Stimulated activated CD8-positive, alpha-beta memory T cell treated with anti-CD3 and anti-CD28 coated beads, Interleukin-7, amount 100 ng/mL, for 1 hour (primary cell): ENCODE data around the gene CPEB4.

ENCODE experiments used
- DNase-seq, 2 donors: peaks; one replicate each; pipeline ENCODE4 v3.0.0-alpha.2; 2020; ENCODE audit warnings: low read depth in 2 of 2

CPEB4 gene

DNA sequence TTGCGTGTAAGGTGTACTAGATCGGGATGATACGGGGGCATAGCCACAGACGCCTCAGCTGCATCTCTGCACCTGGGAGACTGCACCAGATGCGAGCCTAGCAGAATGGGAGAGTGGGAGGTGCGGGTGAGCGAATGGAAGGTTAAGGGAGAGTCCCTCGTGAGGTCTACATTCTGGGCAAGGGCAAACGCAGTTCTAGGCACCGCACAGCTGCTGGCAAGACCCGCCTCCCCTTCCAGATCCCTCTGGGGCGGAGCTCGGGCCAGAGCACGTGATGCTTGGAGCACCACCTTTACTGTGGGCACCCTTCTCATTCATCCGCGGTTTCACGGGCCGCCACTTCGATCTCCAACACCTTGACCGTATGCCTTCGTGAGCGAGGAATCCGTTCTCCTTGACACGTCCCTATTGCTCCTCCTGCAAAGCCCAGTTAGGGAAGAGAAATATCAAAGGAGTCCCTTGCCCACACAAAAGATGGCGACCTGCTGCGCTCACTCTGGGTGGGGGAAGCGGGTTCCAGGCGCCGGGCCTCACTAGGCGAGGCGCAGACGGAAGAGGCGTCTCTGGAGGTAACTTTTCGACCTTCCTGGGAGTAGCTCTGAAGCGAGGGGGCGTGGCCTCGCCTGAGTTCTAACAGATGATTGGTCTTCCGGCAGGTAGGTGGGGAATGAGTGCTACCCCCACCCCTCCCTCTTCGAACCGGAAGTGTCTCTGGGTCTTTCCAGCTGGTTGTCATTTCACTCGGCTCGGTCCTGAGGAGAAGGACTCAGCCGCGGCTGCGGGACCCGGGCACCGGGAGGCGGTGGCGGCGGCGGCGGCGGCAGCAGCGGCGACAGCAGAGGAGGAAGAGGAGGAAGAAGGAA is at the start of gene CPEB4:
CPEB4 (plus strand) TSS at position 740 of the 863 bp plus-strand sequence. CDS start 1,385 bp downstream, outside the sequence.
- peak; percentile 91 to 92 for DNase-seq

DNA sequence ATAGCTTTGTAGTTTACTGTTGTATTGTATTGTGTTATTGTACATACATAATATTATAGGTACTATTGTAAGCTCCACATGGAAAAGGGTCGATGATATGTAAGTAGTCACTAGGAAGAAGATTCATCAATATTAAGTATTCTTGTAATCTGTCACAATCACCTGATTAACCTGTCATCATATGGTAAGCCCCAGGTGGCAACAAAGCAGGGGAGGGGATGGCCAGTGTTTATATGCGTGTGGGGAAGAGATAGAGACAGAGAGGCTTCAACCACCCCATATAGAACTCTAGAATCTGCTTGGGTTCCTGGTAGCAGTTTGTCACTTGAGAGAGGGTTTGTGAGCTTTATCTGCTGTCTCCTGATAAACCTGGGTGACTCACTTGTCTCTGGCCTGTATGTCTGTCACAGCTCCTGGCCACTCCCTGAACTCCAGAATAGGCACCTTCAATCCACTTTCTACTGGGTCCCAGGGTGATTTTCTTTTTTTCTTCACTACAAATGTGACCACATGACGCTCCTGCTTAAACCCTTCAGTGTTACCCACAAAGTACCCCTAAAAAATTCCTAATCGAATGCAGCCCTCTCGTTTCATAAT is 48.9 kb upstream of the CPEB4 start:
- DNase-seq, result no peak

DNA sequence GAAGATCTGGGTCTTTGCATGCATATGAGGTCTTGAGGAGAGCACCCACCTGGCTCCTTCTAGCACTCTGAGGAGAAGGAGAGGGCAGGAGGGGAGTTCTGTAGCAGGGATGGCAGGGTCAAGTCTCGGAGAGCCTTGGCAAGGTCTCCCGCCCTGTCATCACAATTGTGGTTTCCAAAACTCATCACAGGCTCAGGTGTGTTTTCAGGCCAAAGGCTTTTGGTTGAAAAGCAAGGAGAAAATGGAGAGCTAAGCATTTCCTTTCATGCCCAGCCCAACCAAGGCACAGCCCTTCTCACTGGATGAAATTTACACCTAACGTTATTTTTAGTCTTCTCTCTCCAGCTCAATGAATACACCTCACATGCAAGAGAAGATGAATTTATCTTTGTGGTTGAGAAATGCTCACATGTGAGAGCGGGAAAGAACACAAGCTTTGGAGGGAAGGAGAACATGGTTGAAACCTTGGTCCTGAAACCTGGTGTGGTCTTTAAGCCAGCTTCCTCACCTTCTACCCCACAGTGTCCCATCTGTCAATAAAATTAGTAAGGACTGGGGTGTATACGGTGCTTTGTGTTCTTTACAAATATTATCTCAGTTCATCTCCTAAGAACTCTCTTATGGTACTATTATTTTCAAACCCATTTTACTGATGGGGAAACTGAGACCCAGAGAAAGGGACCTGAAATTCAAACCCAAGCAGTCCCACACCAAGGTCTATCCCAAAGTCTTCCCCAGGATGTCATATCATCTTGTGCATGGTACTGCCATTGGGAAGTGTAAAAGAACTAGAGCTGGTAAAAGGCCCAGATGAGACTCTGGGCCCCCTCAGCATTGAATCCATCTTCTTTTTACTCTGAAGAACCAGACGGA is 47.8 kb upstream of the CPEB4 start:
- DNase-seq, result no peak

DNA sequence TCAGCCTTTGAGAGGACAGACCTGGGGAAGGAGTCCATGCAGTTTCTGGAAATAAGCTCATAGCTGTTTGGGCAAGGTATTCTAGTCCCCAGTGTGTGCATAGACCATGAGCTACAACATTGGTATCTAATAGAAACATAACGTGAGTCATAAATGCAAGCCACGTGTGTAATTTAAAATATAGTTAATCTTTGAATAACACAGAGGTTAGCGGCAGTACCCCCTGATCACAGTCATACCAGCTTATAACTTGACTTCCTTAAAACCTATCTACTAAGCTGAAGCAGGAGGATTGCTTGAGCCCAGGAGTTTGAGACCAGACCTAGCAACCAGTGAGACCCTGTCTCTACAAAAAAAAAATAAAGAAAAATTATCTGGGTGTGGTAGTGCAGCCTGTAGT is 46.4 kb upstream of the CPEB4 start:
- DNase-seq, result no peak

DNA sequence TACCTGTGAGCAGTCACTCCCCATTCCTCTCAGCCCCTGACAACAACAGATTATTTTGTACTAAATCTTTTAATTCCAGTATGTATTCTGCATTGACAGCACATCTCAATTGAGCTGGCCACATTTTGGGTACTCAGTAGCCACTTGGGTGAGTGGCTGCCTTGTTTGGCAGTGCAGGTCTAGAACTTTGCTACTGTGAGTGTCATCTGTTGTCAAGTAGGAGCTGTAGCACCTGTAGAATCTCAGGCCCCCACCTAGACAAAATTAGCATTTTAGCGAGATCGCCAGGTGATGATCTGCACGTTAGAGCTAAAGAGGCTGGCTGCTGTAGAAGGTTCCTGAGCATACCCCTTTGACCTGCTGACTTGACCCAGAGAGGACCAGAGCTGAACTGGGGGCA is 44.4 kb upstream of the CPEB4 start:
- DNase-seq, result no peak

DNA sequence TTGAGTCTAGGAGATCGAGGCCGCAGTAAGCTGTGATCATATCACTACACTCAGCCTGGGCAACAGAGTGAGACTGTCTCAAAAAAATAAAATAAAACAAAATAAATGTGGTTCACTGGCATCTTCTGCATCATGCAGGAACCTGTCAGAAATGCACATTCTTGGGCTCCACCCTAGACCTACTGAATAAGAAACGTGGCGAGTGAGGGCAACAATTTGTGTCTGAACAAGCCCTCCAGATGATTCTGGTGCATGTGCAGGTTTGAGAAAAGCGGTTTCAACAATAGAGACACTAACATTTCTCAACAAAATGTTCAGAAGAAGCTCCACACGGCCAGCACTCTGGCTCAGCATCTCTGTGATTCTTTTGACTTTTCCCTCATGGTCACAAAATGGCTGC is 42.8 kb upstream of the CPEB4 start:
- DNase-seq, result no peak

DNA sequence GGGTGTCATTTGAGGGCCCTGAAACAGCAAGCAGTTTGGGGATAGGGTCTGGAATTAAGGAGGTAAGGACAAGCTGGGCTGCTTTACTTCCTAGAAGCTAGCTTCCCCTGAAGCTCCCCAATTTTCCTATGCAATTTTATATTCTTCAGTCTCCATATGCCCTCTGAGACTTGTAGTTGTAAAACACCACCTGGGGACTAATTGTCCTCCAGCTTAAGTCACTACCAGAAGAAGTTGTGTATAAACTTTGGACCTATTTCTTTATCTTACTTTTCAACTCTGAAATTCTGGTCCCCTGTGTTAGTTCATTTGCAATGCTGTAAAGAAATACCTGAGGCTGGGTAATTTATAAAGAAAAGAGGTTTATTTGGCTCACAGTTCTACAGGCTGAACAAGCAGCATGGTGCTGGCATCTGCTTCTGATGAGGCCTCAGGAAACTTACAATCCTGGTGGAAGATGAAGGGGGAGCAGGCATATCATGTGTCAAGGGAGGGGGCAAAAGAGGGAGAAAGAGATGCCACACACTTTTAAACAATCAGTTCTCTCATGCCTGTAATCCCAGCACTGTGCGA is 41.1 kb upstream of the CPEB4 start:
- DNase-seq, result no peak

DNA sequence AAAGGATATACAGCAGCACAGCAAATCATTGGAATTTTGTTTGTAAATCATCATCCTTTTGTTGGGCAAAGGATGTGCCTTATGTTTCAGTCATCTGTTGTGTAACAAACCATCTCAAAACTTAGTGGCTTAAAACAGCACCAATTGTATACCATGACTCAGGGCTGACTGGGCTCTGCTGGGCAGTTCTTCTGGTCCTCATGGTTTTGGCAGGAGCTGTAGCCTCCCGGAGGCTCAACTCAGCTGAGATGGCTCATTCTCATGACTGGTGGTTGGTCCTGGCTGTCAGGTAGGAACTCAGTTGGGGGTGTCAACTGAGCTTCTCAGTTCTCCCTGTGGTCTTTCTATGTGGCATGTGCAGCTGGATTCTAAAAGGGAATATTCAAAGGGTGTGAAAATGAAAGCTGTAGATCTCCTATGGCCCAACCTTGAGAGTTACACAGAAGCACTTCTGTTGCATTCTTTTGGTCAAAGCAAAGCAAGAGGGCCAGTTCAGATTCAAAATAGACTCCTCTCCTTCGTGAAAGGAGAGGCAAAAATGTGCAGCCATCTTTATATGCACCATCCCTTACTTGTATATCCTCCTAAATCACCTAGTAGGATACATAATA is 39.1 kb upstream of the CPEB4 start:
- no peak for DNase-seq

DNA sequence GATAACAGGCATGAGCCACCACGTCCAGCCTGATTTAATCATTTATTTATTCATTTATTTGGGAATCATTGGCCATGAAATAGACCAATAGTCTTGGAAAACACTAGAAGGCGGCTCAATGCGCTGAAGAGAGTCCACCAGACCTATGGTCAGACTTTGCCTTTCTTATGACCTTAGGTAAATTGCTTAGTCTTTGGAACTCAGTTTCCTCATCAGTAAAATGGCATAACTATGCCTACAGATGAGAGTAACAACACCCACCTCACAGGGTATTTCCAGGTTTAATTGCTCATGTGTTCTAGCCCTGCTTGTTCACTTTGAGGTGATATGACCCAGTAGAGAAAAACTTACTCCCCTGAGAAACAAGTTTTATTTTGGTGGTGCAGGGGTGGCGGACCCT is 38.2 kb upstream of the CPEB4 start:
- no peak for DNase-seq

DNA sequence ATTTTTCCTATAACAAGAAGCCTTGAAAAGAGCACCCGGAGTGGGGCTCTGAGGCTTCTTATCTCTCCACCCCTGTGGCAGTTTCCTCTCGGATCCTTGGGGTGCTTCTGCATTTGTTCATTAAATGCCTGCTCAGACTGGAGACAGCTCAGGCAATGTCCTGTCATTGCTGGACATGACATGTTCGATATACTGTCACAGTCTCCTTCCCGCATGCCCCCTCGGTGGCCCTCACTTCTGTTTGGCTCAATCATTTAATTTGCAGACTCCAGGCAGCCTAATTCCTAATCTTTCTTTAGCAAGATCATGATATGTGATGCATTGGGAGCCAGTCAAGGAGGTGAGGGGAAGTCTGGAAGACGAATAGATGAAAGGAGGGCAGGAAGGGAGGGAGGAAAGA is 37.5 kb upstream of the CPEB4 start:
- DNase-seq, result no peak

DNA sequence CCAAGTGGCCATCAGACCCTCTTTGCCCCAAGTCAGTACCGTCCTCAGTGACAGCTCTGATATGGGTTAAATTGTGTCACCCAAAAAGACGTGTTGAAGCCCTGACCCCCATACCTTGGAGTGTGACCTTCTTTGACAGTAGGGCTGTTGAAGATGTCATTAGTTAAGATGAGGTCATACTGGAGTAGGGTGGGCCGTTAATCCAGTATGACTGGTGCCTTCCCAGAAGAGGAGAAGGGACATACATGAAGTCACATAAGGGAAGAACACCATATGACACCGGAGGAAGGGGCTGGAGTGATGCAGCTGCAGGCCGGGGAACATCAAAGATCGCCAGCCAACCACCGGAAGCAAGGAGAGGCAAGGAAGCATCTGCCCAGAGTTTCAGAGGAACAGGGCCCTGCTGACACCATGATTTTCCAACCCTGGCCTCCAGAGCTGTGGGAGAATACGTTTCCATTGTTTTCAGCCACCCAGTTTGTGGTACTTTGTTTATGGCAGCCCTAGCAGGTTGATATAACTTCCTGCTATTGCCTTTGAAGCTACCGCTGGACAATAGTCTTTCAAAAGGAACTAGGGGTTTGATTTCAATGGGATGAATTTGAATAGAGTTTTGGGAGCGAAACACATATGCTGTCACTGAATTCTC is 36.4 kb upstream of the CPEB4 start:
- DNase-seq, result no peak

DNA sequence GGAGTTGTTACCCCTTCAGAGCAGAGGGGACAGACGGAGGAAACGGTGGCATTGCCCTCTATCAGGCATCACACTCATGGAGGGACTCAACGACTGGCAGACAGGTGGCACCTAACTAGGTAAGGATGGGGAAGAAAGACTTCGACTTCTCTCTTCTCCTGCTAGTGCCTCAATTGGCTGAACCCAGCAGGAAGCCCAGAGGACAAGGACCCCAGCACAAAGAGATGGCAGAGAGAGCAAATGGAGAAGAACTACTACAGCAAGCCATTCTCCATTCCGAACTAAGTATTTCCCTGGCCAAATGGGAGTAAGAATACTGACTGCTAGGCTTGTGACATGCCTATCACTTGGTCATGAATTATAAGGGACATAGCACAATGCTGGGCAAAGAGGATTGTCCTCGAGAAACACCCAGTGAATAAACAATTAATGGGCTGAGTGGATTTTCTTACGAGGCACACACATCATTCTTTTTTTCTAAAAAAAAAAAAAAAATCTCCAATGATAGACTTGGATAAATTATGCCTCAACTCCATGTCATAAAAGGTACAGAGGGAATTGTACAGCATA is 35.3 kb upstream of the CPEB4 start:
- DNase-seq, result no peak

DNA sequence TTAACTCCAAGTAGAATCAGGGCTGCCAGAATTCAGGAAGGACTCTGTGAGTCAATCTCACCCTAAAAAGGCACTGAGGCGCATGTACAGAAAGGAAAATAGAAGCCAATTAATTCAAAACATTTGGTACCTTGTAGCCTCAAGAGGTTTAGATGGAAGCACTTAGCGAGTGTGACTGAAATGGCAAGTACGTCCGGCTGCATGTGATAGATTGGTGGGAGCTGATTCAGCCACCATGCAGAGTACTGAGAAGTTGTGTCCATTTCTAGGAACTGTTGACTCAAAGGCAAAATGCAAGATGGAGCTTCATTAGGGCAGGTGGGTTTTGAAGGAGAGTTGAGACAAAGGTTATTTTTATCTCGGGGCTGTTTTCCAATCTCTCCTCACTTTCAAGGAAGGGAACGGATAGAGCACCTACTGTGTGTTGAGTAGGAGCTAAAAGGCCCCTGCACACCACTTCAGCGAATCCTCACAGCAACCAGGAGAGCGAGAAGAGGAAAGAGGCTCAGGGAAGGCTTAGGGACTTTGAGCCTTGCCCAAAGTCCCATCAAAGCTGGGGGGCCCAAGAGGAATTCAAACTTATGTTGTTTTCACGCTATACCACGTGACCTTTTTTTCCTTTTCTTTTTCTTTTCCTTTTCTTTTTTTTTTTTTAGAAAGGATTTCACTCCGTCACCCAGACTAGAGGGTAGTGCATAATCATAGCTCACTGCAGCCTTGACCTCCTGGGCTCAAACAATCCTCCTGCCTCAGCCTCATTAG is 34.6 kb upstream of the CPEB4 start:
- DNase-seq, result no peak

DNA sequence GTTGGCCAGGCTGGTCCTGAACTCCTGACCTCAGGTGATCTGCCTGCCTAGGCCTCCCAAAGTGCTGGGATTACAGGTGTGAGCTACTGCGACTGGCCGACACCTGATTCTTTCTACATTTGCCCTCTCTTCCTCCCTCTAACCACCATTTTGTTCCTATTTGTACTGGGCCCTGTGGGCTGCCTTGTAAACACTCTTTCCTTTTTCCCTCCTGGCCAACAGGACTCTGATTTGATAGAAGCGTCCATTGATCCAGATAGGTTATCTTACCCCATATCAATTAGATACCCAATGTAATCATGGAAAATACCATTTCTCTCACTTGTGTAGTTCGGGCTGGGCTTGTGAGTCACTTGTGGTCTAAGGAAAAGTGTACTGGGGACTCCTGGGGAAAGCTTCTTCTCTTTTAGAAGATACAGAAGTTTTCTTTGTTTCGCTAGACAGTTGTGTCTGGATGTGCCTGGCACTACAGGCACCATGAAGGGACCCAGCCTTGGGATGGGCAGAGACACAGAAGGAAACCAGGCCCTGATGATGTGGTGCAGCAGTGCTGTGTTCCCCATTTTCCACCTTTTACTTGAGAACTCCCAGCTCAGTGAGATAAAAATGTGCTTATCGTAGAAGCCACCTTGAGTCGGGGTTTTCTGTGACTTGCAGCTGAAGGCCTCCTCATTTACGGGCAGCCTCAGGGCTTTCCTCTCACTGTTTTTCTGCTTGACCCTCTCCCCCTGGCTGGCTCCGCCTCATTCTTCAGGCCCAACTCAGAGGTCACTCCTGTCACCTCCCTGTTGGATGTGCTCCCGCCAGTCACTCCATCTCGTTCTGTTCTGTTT is 32.8 kb upstream of the CPEB4 start:
- no peak for DNase-seq

DNA sequence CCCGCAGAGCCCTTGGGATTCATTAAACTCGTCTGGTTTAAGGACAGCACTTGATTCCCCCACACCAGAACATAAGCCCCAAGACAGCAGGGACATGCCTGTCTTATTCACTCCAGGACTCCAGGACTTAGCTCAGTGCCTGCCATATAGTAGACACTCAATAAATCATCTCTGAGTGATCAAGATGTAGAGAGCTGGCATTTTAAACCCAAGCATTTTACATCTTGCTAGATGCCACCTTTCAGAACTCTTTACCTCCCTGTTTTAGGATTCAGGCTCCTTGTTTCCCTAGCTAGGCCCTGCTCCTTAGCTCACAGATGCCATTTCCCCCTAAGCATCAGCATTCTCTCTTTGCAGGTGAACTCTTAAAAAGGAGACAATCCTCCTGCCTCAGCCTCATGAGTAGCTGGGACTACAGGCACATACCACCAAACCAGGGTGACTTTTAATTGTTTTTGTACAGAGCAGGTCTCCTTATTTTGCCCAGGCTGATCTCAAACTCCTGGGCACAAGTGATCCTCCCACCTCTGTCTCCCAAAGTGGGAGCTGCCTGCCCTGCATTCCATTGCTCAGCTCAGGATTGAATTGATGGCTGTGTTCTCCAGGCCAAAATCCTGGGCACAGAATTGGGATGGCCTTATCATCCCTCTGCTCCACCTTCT is 32.0 kb upstream of the CPEB4 start:
- DNase-seq, result no peak

DNA sequence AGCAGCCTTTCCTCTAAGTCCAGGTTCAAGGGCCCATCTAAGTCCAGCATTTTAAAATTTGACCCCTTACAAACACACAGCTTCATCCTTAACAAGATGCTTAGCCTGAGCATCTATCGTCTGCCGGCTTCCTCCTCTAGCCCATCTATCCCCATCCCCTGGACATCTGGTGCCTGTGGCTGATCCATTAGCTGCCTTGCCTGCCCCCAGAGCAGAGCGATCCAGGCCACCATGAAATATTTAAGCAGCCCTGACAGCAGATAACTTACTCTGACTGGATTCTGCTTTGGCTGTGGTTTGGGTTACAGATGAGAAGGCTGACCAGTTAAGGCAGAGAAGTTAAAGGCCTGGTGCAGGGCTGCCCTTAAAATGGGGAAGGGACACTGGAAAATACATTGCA is 30.9 kb upstream of the CPEB4 start:
- no peak for DNase-seq

DNA sequence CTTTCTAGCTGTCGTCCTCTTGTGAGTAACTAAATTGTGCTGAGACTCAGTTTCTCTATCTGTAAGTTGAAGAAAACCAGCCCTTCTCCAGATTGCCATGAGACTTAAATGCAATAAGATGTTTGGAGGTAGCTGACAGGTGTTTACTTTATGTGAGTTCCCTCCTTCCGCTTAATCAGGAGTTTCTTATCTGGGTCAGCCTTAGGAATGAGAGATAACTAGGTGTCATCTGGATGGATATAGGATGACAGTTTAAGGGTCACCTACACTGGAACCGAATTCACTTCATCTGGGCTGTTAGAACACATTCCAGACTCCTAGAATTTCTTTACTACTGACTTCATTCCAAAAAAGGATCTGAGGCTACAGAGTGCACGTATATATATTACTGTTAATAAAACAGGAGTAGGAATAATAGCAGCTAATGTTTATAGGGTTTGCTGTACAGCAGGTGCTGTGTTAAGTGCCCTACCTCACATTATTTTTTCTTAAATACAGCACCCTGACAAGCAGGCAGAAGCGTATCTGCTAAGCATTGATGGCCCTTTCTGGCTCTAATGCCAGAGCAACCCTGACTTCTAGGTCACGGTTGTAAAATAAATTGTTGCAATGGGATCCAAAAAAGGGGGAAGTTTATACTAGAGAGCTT is 30.0 kb upstream of the CPEB4 start:
- no peak for DNase-seq
